Neutrophil (primary cell): ENCODE data around the gene THSD4.

ENCODE experiments used
- H3K27ac ChIP-seq: fragments of 200-600 bp; sonication (generic); 2 replicates; pipeline ENCODE4 v1.5.1; 2016; ENCODE audit warnings: mild to moderate bottlenecking, moderate library complexity
- H3K27me3 ChIP-seq: fragments of 200-600 bp; sonication (generic); 2 replicates; pipeline ENCODE4 v1.6.0; 2016; ENCODE audit warnings: mild to moderate bottlenecking
- H3K36me3 ChIP-seq: fragments of 200-600 bp; sonication (generic); 2 replicates; pipeline ENCODE4 v1.5.1; 2017
- H3K4me1 ChIP-seq, 2 experiments: fragments of 200-600 bp in 1 of 2; sonication (generic) in 1 of 2; 1 replicate in 1 of 2; 2 replicates in 1 of 2; pipeline versions ENCODE4 v1.5.1 to v1.6.1; 2013 to 2016; ENCODE audit warnings: low read depth in 1 of 2, low read length in 1 of 2, mild to moderate bottlenecking in 1 of 2, moderate library complexity in 1 of 2; ENCODE audit not compliant: control insufficient read depth in 1 of 2, insufficient read depth in 1 of 2
- H3K4me3 ChIP-seq, 2 experiments: fragments of 200-600 bp in 1 of 2; sonication (generic) in 1 of 2; 1 replicate in 1 of 2; 2 replicates in 1 of 2; pipeline ENCODE4 v1.5.1; 2013 to 2016; ENCODE audit warnings: low read depth in 1 of 2, low read length in 1 of 2, mild to moderate bottlenecking in 1 of 2, moderate library complexity in 1 of 2
- H3K9me3 ChIP-seq: fragments of 200-600 bp; sonication (generic); 2 replicates; pipeline ENCODE4 v1.5.1; 2016
- TF ChIP-seq, protein P1 (sequence below): fragments of 200-600 bp; sonication (generic); IDR thresholded peaks from 2 replicates; pipeline ENCODE4 v1.5.1; 2016; ENCODE audit warnings: antibody characterized with exemption

The THSD4 gene

GRCh38 chr15:71739355-71739754, 624.1 kb downstream of the THSD4 start:
- TF ChIP-seq, protein P1, sequence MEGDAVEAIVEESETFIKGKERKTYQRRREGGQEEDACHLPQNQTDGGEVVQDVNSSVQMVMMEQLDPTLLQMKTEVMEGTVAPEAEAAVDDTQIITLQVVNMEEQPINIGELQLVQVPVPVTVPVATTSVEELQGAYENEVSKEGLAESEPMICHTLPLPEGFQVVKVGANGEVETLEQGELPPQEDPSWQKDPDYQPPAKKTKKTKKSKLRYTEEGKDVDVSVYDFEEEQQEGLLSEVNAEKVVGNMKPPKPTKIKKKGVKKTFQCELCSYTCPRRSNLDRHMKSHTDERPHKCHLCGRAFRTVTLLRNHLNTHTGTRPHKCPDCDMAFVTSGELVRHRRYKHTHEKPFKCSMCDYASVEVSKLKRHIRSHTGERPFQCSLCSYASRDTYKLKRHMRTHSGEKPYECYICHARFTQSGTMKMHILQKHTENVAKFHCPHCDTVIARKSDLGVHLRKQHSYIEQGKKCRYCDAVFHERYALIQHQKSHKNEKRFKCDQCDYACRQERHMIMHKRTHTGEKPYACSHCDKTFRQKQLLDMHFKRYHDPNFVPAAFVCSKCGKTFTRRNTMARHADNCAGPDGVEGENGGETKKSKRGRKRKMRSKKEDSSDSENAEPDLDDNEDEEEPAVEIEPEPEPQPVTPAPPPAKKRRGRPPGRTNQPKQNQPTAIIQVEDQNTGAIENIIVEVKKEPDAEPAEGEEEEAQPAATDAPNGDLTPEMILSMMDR, result no peak
- Histone ChIP-seq H3K27me3 (peaks cover 8% of the 10 kb centered on the region), H3K4me3 (no peak overlapping the region), H3K4me1 (no peaks in the 10 kb centered on the region), H3K27ac (no peak overlapping the region), H3K9me3 (no peaks in the 10 kb centered on the region), H3K36me3 (no peaks in the 10 kb centered on the region)

DNA sequence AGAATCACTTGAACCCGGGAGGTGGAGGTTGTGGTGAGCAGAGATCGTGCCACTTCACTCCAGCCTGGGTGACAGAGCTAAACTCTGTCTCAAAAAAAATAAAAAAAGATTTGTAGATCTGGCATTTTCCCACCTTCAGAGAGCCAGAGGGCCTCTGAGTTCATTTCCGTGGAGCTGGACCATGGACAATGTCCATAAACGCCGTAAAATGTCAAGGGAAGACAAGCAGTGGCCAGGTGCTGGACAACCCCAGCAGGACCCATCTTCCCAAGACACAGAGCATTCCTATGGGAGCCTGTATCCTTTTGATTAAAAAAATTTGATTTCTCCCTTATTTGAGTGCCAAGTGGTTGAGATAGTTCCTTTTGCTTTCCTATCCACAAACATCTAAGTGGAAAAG, 627.7 kb downstream of the THSD4 start:
- H3K4me3 ChIP-seq, result no peak overlapping the region

DNA sequence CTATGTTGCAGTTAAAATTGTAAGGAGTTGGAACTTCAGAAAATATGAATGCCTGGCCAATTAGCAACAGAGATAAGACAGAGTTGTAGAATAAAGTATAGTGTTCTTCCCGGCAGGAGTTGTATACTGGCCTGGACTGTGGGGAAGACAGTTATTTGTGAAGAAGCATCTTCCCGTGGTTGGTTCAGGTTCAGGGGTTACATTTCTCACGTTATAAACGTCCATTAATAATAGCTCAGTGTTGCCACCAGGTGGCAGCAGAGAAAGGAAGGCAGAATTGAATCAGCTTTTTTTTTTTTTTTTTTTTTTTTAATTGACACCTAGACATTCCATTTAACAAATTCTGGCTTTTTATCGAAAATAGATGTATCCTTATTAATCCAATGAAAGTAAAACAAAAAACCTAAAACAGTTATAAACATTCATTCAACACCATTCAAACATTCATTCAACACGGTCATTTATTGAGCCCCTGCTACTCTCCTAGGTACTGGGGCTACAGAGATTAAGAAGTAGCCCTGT, 628.7 kb downstream of the THSD4 start:
- peaks cover 8% of the 10 kb centered on the region for H3K27me3 ChIP-seq
- H3K36me3 ChIP-seq, result no peaks in the 10 kb centered on the region
- no peaks in the 10 kb centered on the region for H3K4me1 ChIP-seq
- TF ChIP-seq, protein P1, result peak; percentile 16
- H3K4me3 ChIP-seq, result no peak overlapping the region
- no peaks in the 10 kb centered on the region for H3K9me3 ChIP-seq
- H3K27ac ChIP-seq, result no peak overlapping the region

More for the DNA sequence above, 627.7 kb downstream of the THSD4 start:
- H3K36me3 ChIP-seq, result no peaks in the 10 kb centered on the region
- peaks cover 8% of the 10 kb centered on the region for H3K27me3 ChIP-seq
- no peak overlapping the region for H3K27ac ChIP-seq
- TF ChIP-seq, protein P1, result no peak
- H3K9me3 ChIP-seq, result no peaks in the 10 kb centered on the region
- no peaks in the 10 kb centered on the region for H3K4me1 ChIP-seq

GRCh38 chr15:71746719-71747118, 631.4 kb downstream of the THSD4 start:
- TF ChIP-seq, protein P1, result no peak
- H3K27ac ChIP-seq, result no peak overlapping the region

DNA sequence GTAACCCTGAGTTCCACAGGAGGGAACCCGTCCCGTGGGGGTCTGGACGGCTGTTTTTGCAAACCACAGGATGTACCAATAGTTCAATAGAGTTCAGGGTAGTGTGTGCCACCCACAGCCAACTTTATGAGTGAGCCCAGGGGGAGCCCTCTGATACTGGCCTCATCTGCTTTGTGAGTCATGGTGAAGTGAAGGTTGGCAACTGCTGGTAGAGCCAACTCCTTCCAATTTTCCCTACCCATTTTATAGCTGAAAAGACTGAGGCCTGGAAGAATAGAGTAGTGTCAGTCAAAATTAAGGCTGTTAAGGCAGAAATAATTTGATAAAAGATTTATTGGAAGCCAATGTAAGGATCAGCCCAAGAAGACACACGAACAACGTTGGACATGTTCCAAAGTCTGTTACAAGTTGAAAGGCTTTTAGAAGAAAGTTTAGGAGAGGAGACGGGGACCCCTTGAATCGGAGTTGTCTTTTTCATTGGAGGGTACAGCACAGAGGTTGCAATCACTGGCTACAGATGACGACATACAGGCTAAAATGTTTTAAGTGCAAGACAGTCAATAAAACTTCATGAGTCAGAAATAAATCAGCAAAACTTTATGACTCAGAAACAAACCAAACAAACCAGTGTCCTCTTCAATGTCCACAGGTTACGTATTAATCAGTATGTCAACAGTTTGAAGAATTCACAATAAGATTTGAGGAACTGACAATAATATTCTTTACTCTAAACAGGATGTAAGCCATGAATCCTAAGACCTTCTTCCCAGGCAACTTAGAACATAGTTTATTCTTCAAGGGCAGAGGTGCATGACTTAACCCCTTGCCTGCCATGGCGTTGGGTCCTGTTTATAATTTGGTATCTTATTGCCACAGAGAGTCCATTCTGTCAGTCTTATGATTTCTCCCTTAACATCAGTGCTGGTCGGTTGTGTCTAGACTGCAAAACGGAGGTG, 632.1 kb downstream of the THSD4 start:
- Histone ChIP-seq H3K4me3 (no peak overlapping the region), H3K9me3 (no peaks in the 10 kb centered on the region), H3K4me1 (no peaks in the 10 kb centered on the region), H3K27me3 (peaks cover 16% of the 10 kb centered on the region), H3K36me3 (no peaks in the 10 kb centered on the region), H3K27ac (no peak overlapping the region)
- TF ChIP-seq, protein P1, result no peak

More at GRCh38 chr15:71746719-71747118, 631.4 kb downstream of the THSD4 start:
- no peaks in the 10 kb centered on the region for H3K4me1 ChIP-seq
- H3K9me3 ChIP-seq, result no peaks in the 10 kb centered on the region
- no peaks in the 10 kb centered on the region for H3K36me3 ChIP-seq
- peaks cover 9% of the 10 kb centered on the region for H3K27me3 ChIP-seq
- H3K4me3 ChIP-seq, result no peak overlapping the region
